Stimulated activated CD8-positive, alpha-beta memory T cell treated with anti-CD3 and anti-CD28 coated beads, Interleukin-12 subunit alpha, Interleukin-12 subunit beta, amount 100 ng/mL, for 24 hours (primary cell): Measurements from ENCODE around the gene CCHCR1.

Experiments
- DNase-seq: peaks from one replicate; pipeline ENCODE4 v3.0.0-alpha.2; 2020; ENCODE audit errors: extremely low read depth

Gene CCHCR1

DNA sequence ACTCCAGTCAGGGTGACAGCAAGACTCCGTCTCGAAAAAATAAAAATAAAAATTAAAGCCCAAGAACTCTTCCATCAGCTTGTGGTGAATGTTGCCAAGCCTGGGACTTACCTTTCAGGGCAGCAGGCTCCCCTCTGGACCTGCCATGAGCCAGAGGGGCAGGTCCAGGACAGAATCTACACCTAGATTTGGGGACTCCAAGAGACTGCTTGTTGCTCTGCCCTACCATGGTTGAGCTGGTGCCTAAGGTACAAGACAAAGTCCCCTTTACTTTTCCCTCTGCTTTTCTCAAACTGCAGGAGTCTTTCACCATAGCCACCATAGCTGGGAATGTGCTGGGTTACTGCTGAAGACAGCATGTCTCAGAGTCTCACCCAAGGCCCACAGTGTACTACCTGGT is 54.5 kb downstream of the CCHCR1 start:
- DNase-seq: no peak

DNA sequence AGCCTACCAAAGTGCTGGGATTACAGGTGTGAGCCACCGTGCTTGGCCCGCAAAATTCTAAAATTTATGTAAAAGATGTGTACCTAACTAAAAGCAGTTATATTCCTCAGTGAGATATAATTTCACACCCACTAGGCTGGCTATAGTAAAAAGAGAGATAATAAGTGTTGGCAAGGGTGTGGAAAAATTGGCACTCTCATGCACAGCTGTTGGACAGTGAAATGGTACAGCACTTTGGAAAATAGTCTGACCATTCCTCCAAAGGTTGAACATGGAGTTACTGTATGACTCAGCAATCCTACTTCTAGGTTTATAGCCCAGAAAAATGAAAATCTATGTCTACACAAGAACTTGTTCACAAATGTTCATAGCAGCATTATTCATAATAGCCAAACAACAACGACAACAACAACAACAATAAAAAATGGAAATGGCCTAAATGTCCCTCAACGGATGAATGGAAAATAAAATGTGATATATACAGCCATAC is 59.1 kb downstream of the CCHCR1 start:
- no peak for DNase-seq

DNA sequence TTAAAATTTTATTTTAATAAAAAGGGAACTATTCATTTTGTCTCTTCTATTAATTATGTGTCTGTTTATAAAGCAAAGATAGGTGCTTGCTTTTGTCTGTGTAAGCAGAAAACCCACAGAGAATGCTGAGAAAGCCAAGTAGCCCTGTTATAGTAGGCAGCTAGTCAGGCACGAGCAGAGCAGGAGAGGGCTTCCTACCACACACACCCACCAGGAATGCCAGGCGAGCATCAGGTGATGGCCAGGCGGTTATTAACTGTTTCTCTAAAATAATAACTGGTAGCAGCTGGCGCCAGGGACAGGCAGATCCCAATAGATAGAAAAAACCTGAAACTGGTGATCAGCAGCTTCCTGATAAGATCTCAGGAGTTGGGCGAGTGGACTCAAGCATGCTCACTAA is 60.9 kb downstream of the CCHCR1 start:
- DNase-seq: no peak

DNA sequence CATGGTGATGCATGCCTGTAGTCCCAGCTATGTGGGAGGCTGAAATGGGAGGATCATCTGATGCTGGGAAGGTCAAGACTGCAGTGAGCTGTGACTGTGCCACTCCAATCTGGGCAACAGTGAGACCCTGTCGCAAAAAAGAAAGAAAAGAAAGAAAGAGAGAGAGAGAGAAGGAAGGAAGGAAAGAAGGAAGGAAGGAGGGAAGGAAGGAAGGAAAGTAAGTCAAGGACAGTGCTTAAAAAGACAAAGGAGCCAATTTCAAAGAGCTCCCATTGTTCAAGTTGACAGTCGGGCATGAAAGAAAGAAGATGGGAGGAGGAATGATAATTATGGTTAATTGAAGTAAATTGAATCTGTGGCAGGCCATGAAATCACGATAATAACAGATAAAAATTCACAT is 61.4 kb downstream of the CCHCR1 start:
- no peak for DNase-seq

DNA sequence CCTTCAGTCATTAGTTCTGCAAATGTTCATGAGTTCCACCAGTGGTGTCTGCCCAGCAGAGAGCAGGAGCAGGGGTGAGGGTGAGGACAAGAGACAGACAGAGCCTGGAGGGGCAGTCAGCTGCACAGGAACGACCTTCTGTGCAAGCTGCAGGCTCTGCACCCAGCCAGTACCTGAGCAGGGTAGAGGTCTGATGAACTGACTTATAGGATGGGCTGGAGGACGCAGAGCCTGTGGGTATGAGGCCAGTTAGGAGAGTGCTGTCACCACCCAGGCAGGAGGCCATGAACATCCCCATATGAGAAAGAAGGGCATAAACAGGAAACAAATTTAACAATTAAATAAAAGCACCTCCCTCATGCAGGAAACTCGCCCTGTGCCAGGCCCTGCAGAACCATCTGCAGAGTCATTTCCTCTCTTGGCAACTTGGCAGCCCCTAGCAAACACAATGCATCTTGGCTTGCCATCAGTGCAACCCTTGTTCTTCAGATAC is 63.2 kb downstream of the CCHCR1 start:
- DNase-seq: no peak

DNA sequence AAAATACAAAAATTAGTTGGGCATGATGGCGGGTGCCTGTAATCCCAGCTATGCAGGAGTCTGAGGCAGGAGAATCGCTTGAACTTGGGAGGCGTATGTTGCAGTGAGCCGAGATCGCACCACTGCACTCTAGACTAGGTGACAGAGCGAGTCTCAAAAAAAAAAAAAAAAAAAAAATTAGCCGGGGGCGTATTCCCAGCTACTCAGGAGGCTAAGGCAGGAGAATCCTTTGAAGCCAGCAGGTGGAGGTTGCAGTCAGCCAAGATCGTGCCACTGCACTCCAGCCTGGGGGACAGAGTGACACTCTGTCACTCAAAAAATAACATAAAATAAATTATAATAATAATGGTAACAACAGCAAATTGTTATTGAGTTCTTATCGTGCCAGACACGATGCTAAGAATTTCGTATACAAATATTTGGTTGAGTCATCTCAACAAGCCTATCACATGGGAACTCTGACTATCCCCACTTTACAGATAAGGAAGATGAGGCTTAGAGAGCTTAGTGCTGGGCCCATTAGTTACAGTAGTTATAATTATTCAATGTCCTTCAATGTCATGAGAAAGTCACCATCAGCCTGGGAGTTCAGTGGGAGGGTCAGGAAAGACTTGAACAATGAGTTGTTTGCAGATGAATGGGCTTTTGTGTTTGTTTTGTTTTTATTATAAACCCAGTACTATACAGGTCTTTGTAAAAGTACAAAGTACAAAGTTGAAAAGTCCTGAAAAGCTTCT is 64.7 kb downstream of the CCHCR1 start:
- DNase-seq: no peak
